ENCODE measurements around the gene LRFN4. TPM values are rescaled to one million over a fixed set of nuclear protein-coding genes. Genes with fewer than 3 reads are reported as not detected.

The LRFN4 gene
- total RNA-seq, 3 donors from 2014 or later (not counting 1 experiment from before 2014, with no cell fraction given) = 1.2 to 3.4 (median 2.0) TPM

DNA sequence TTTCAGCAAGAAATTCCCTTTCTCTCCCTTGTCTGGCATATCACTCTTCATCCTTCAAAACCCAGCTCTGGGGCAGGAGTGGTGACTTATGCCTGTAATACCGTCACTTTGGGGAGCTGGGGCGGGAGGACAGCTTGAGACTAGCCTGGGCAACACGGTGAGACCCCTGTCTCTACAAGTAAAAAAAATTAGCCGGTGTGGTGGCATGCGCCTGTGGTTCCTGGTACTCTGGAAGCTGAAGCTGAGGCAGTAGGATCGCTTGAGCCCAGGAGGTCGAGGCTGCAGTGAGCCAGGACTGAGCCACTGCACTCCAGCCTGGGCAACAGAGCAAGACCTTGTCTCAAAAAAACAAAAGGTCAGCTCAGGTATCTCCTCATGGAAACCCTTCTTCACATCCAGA lies 15.0 kb upstream of the LRFN4 start:
- Histone ChIP-seq H3K9me3 (ENCODE audit: control insufficient read depth, insufficient read depth, low read length) (no peaks in the 10 kb centered on the region), H3K36me3 (ENCODE audit: control insufficient read depth, insufficient read depth, low read length) (peaks cover 17% of the 10 kb centered on the region), H3K27ac (ENCODE audit: low read length) (peak overlapping the region; percentile 100), H3K4me3 (ENCODE audit: low read length) (no peak overlapping the region), H3K4me1 (ENCODE audit: control insufficient read depth, insufficient read depth, low read length) (peaks cover 38% of the 10 kb centered on the region), H3K27me3 (ENCODE audit: control insufficient read depth, insufficient read depth, low read length) (no peaks in the 10 kb centered on the region)
- 87% methylated on average over 7 of the region's 7 CpGs for WGBS (ENCODE audit: insufficient coverage)
- intact Hi-C loops (cut with micrococcal nuclease) = no loop called here
- H3K4me1 Mint-ChIP-seq = peaks cover 39 to 54% of the 10 kb centered on the region in 2 donors
- H3K4me3 Mint-ChIP-seq = peak overlapping the region; percentile 94
- no peaks in the 10 kb centered on the region for H3K9me3 Mint-ChIP-seq
- peak overlapping the region; percentile 93 to 97 for H3K27ac Mint-ChIP-seq
- ATAC-seq = no peak
- TF ChIP-seq, protein P1, sequence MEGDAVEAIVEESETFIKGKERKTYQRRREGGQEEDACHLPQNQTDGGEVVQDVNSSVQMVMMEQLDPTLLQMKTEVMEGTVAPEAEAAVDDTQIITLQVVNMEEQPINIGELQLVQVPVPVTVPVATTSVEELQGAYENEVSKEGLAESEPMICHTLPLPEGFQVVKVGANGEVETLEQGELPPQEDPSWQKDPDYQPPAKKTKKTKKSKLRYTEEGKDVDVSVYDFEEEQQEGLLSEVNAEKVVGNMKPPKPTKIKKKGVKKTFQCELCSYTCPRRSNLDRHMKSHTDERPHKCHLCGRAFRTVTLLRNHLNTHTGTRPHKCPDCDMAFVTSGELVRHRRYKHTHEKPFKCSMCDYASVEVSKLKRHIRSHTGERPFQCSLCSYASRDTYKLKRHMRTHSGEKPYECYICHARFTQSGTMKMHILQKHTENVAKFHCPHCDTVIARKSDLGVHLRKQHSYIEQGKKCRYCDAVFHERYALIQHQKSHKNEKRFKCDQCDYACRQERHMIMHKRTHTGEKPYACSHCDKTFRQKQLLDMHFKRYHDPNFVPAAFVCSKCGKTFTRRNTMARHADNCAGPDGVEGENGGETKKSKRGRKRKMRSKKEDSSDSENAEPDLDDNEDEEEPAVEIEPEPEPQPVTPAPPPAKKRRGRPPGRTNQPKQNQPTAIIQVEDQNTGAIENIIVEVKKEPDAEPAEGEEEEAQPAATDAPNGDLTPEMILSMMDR (IDR thresholded peaks at IDR 0.05) = no peak
- DNase-seq = peak in 1 of 2 donors; percentile 8
- H3K27me3 Mint-ChIP-seq (ENCODE audit: low read depth in 2 of 2) = no peaks in the 10 kb centered on the region
- H3K36me3 Mint-ChIP-seq = no peaks in the 10 kb centered on the region

DNA sequence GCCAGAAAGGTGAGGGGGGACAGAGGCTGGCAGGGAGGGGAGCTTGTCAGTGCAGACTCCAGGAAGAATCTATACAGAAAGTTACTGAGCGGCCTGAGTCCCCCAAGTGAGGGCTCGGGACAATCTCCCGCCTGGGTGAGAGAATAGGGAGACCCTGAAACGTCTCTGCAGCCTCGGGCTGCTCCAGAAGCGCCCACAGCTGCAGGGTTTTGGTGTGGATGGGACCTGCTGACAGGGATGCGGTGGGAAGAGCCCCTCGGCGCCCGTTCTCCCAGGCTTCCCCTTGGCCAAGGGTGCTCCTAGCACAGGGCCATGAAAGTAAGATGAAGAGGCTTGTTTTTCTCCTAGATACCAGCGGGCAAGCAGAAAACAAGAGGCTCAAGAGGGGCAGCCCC lies 14.4 kb upstream of the LRFN4 start:
- no peaks in the 10 kb centered on the region for H3K27me3 Mint-ChIP-seq (ENCODE audit: low read depth in 2 of 2)
- no peaks in the 10 kb centered on the region for H3K9me3 Mint-ChIP-seq
- peaks cover 17% of the 10 kb centered on the region for H3K36me3 ChIP-seq (ENCODE audit: control insufficient read depth, insufficient read depth, low read length)
- peaks cover 38% of the 10 kb centered on the region for H3K4me1 ChIP-seq (ENCODE audit: control insufficient read depth, insufficient read depth, low read length)
- H3K4me1 Mint-ChIP-seq = peaks cover 39 to 54% of the 10 kb centered on the region in 2 donors
- no peaks in the 10 kb centered on the region for H3K27me3 ChIP-seq (ENCODE audit: control insufficient read depth, insufficient read depth, low read length)
- WGBS (ENCODE audit: insufficient coverage) = 1% methylated on average over 11 of the region's 11 CpGs
- intact Hi-C loops (cut with micrococcal nuclease) = no loop called here
- ATAC-seq = peak in 1 of 3 donors; percentile 0
- peak overlapping the region; percentile 100 for H3K27ac ChIP-seq (ENCODE audit: low read length)
- DNase-seq = no peak
- peak overlapping the region; percentile 97 for H3K4me3 ChIP-seq (ENCODE audit: low read length)
- peak overlapping the region; percentile 94 for H3K4me3 Mint-ChIP-seq
- H3K27ac Mint-ChIP-seq = peak overlapping the region; percentile 93 to 97
- TF ChIP-seq, protein P1 (IDR thresholded peaks at IDR 0.05) = no peak
- no peaks in the 10 kb centered on the region for H3K9me3 ChIP-seq (ENCODE audit: control insufficient read depth, insufficient read depth, low read length)
- no peaks in the 10 kb centered on the region for H3K36me3 Mint-ChIP-seq

DNA sequence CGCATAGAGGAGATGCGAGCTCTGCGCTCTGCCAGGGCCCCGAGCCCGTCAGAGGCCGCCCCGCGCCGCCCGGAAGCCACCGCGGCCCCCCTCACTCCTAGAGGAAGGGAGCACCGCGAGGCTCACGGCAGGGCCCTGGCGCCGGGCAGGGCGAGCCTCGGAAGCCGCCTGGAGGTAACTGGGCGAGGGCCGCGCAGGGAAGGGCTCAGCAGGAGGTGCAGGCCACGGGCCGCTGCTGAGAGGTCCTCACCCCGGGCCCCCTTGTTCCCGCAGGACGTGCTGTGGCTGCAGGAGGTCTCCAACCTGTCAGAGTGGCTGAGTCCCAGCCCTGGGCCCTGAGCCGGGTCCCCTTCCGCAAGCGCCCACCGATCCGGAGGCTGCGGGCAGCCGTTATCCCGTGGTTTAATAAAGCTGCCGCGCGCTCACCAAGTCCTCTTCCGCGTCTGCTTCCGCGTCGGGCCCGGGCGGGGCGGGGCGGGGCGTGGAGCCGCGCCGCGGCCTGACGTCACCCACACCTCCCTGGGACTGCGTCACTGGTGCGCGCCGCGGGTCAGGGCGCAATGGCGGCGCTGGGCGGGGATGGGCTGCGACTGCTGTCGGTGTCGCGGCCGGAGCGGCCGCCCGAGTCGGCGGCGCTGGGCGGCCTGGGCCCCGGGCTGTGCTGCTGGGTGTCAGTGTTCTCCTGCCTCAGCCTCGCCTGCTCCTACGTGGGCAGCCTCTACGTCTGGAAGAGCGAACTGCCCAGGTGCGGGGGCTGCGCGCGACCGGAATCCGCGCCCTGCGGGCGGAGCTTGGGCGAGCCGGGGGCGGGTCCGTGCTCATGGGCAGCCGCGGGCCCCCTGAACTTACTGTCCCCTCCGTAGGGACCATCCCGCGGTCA lies 13.7 kb upstream of the LRFN4 start, which contains the start of gene RCE1:
RCE1 (plus strand) TSS at position 546 of the 880 bp plus-strand sequence; CDS start at position 561, 15 bp downstream.
- Histone ChIP-seq H3K4me1 (ENCODE audit: control insufficient read depth, insufficient read depth, low read length) (peaks cover 38% of the 10 kb centered on the region), H3K4me3 (ENCODE audit: low read length) (peak within 1 kb of the TSS; percentile 97), H3K9me3 (ENCODE audit: control insufficient read depth, insufficient read depth, low read length) (no peaks in the 10 kb centered on the region), H3K27me3 (ENCODE audit: control insufficient read depth, insufficient read depth, low read length) (no peaks in the 10 kb centered on the region), H3K27ac (ENCODE audit: low read length) (peak within 1 kb of the TSS; percentile 100), H3K36me3 (ENCODE audit: control insufficient read depth, insufficient read depth, low read length) (peaks cover 14% of the 10 kb centered on the region)
- Mint-ChIP-seq H3K4me3 (peak within 1 kb of the TSS; percentile 94), H3K27ac (peak within 1 kb of the TSS; percentile 93 to 97), H3K4me1 (peaks cover 39 to 49% of the 10 kb centered on the region in 2 donors), H3K27me3 (ENCODE audit: low read depth in 2 of 2) (no peaks in the 10 kb centered on the region), H3K9me3 (no peaks in the 10 kb centered on the region), H3K36me3 (no peaks in the 10 kb centered on the region)
- DNase-seq (peak; percentile 94 to 96), ATAC-seq (peak; percentile 90 to 97 (median 91))
- TF ChIP-seq, protein P1 (IDR thresholded peaks at IDR 0.05) = no peak
- under 1% methylated on average over 98 of the region's 98 CpGs for WGBS (ENCODE audit: insufficient coverage)
- intact Hi-C loops (cut with micrococcal nuclease) = loop anchor here (1.0 kb wide), 1 partner anchor 498 kb away; the partner anchor contains the start of gene BRMS1

Measured in natural killer cell (primary cell).